GM21528 (cell line): ENCODE results near the gene CCBE1.

ENCODE experiments used
- ATAC-seq: cut with Tn5 transposase; IDR thresholded peaks from one replicate; pipeline ENCODE4 v1.9.1; 2021; ENCODE audit warnings: mild to moderate bottlenecking, moderate library complexity; ENCODE audit not compliant: unreplicated experiment, low FRiP score

The CCBE1 gene

GRCh38 chr18:59624369-59624765 is 72.9 kb downstream of the CCBE1 start:
- ATAC-seq: no peak

GRCh38 chr18:59623456-59624368 is 73.5 kb downstream of the CCBE1 start:
- no peak for ATAC-seq

GRCh38 chr18:59621027-59621426 is 76.2 kb downstream of the CCBE1 start:
- no peak for ATAC-seq

GRCh38 chr18:59620381-59620780 is 76.8 kb downstream of the CCBE1 start:
- ATAC-seq: no peak

- no peak for ATAC-seq
Measured at GRCh38 chr18:59619816-59620215, 77.4 kb downstream of the CCBE1 start.

GRCh38 chr18:59617468-59617932 is 79.7 kb downstream of the CCBE1 start:
- ATAC-seq: no peak

- ATAC-seq: no peak
Measured at GRCh38 chr18:59616501-59616900, 80.7 kb downstream of the CCBE1 start.

GRCh38 chr18:59613903-59614302 is 83.3 kb downstream of the CCBE1 start:
- no peak for ATAC-seq

GRCh38 chr18:59612381-59612780 is 84.8 kb downstream of the CCBE1 start:
- ATAC-seq: no peak

GRCh38 chr18:59610546-59611140 is 86.6 kb downstream of the CCBE1 start:
- ATAC-seq: no peak

- no peak for ATAC-seq
Measured at GRCh38 chr18:59609654-59610053, 87.6 kb downstream of the CCBE1 start.

- ATAC-seq: no peak
Measured at GRCh38 chr18:59607471-59607870, 89.8 kb downstream of the CCBE1 start.

- ATAC-seq: no peak
Measured at GRCh38 chr18:59607078-59607379, 90.2 kb downstream of the CCBE1 start.

GRCh38 chr18:59606193-59607077 is 90.8 kb downstream of the CCBE1 start:
- no peak for ATAC-seq

GRCh38 chr18:59605633-59606192 is 91.5 kb downstream of the CCBE1 start:
- no peak for ATAC-seq

- no peak for ATAC-seq
Measured at GRCh38 chr18:59604877-59605276, 92.3 kb downstream of the CCBE1 start.

GRCh38 chr18:59597049-59597448 is 100.2 kb downstream of the CCBE1 start:
- no peak for ATAC-seq

GRCh38 chr18:59593291-59593717 is 103.9 kb downstream of the CCBE1 start:
- ATAC-seq: no peak

- ATAC-seq: no peak
Measured at GRCh38 chr18:59592624-59593023, 104.6 kb downstream of the CCBE1 start.

GRCh38 chr18:59582395-59582794 is 114.8 kb downstream of the CCBE1 start:
- ATAC-seq: no peak

GRCh38 chr18:59579509-59579908 is 117.7 kb downstream of the CCBE1 start:
- no peak for ATAC-seq
